Lung (tissue), 16 donors: Measurements from ENCODE around the gene FUS. TPM values are rescaled to one million over a fixed set of nuclear protein-coding genes. Genes with fewer than 3 reads are reported as not detected.

ENCODE experiments used
- ATAC-seq: fragments of 200-7000 bp; cut with Tn5 transposase; one replicate; pipeline ENCODE4 v1.9.1; 2020; ENCODE audit warnings: moderate number of reproducible peaks; ENCODE audit not compliant: insufficient read depth, low FRiP score
- DNase-seq, 3 donors: peaks; one replicate each; pipeline ENCODE4 v3.0.0-alpha.2; 2013 to 2017
- H3K27ac ChIP-seq, 2 donors: one replicate each; pipeline ENCODE4 v1.5.1; 2013; ENCODE audit warnings: mild to moderate bottlenecking in 2 of 2, moderate library complexity in 2 of 2, control low read depth in 1 of 2, inconsistent platforms in 1 of 2, low read depth in 1 of 2, low read length in 1 of 2
- H3K27me3 ChIP-seq, 3 donors: one replicate each; pipeline ENCODE4 v1.5.1; 2013; ENCODE audit warnings: low read length in 2 of 3; ENCODE audit not compliant: control insufficient read depth in 3 of 3, insufficient read depth in 3 of 3
- H3K36me3 ChIP-seq, 4 donors: one replicate each; pipeline ENCODE4 v1.5.1; 2013; ENCODE audit warnings: low read length in 4 of 4, mild to moderate bottlenecking in 1 of 4, moderate library complexity in 1 of 4; ENCODE audit not compliant: control insufficient read depth in 4 of 4, insufficient read depth in 4 of 4
- H3K4me1 ChIP-seq, 5 donors: one replicate each; pipeline ENCODE4 v1.5.1; 2013; ENCODE audit warnings: low read length in 5 of 5, mild to moderate bottlenecking in 2 of 5, moderate library complexity in 1 of 5; ENCODE audit not compliant: control insufficient read depth in 5 of 5, insufficient read depth in 5 of 5
- H3K4me3 ChIP-seq: one replicate; pipeline ENCODE4 v1.5.1; 2013; ENCODE audit warnings: mild to moderate bottlenecking, control low read depth, moderate library complexity
- H3K9ac ChIP-seq, 2 donors: one replicate each; pipeline ENCODE4 v1.5.1; 2013; ENCODE audit warnings: low read length in 2 of 2, control low read depth in 1 of 2; ENCODE audit not compliant: insufficient read depth in 1 of 2
- H3K9me3 ChIP-seq, 4 donors: one replicate each; pipeline ENCODE4 v1.5.1; 2013; ENCODE audit warnings: low read length in 3 of 4, mild to moderate bottlenecking in 1 of 4, moderate library complexity in 1 of 4; ENCODE audit not compliant: control insufficient read depth in 4 of 4, insufficient read depth in 3 of 4
- CTCF ChIP-seq: IDR thresholded peaks from 2 replicates; pipeline ENCODE4 v1.5.1; 2012; ENCODE audit warnings: mild to moderate bottlenecking; ENCODE audit errors: control extremely low read depth, extremely low read depth
- WGBS, 2 donors: extraction: QIAGEN DNeasy Blood & Tissue Kit; methylation state at CpG; one replicate each; pipeline ENCODE4 v1.1.7; 2013; 5-methylcytosine and 5-hydroxymethylcytosine counted together
- long read RNA-seq, 5 donors: transcript quantifications; one replicate each; lab custom pipeline, GENCODE V29; 2026
- polyA plus RNA-seq, 2 donors: library from polyadenylated mRNA; stranded (reverse); fragments of 200-250 nt; gene quantifications; one replicate each; pipeline ENCODE4 v1.2.1, GENCODE V29; 2013
- total RNA-seq, 2 donors: library from RNA; depleted of rRNA in 1 of 2; stranded (reverse); fragments of >200 nt in 1 of 2; gene quantifications; one replicate each; pipeline ENCODE4 v1.2.1, GENCODE V29; 2014 to 2021
- donor health status: control.
- donor health status: control.
- donor health status: Bipolar disorder and iron deficiency.
- donor health status: healthy.
- donor health status: DM: yes; HTN: yes; CAD: no.

The FUS gene
- total RNA-seq (100 to 1,000 TPM; 110 to 272 TPM), polyA plus RNA-seq (100 to 1,000 TPM; 237 to 248 TPM)
- long read RNA-seq, donor 1, full-length matches to known transcripts: 95 of 250 reads
- long read RNA-seq, donor 1, partial matches to known transcripts: 155 of 250 reads
- long read RNA-seq, donor 1, other reads (novel, unspliced or antisense): 0 of 250 reads
- long read RNA-seq, donor 2, full-length matches to known transcripts: 53 of 131 reads
- long read RNA-seq, donor 2, partial matches to known transcripts: 78 of 131 reads
- long read RNA-seq, donor 2, other reads (novel, unspliced or antisense): 0 of 131 reads
- long read RNA-seq, donor 3, full-length matches to known transcripts: 45 of 112 reads
- long read RNA-seq, donor 3, partial matches to known transcripts: 67 of 112 reads
- long read RNA-seq, donor 3, other reads (novel, unspliced or antisense): 0 of 112 reads
- long read RNA-seq, donor 4, full-length matches to known transcripts: 50 of 152 reads
- long read RNA-seq, donor 4, partial matches to known transcripts: 102 of 152 reads
- long read RNA-seq, donor 4, other reads (novel, unspliced or antisense): 0 of 152 reads
- long read RNA-seq, donor 5, full-length matches to known transcripts: 115 of 347 reads
- long read RNA-seq, donor 5, partial matches to known transcripts: 232 of 347 reads
- long read RNA-seq, donor 5, other reads (novel, unspliced or antisense): 0 of 347 reads

- Histone ChIP-seq H3K4me1 (peaks cover 8 to 34% (median 11%) of the 10 kb centered on the region in 5 donors), H3K27me3 (no peaks in the 10 kb centered on the region), H3K36me3 (peaks cover 12 to 22% (median 18%) of the 10 kb centered on the region in 4 donors), H3K27ac (peak within 1 kb of the TSS; percentile 95 to 97), H3K9ac (peak within 1 kb of the TSS; percentile 96 to 98), H3K4me3 (peak within 1 kb of the TSS; percentile 82), H3K9me3 (no peaks in the 10 kb centered on the region)
- ATAC-seq: peak; percentile 88
- peak; percentile 94 to 97 (median 96) for DNase-seq
- TF ChIP-seq CTCF: no peak
- 0% methylated on average over 69 of the region's 69 CpGs for WGBS, 2 donors
Observed at GRCh38 chr16:31179747-31180459, at the start of gene FUS. Gene FUS, plus strand, starts transcription at chr16:31180139. Its CDS starts 76 bp downstream, at chr16:31180215.

GRCh38 chr16:31130336-31130891 lies 49.5 kb upstream of the FUS start:
- Histone ChIP-seq H3K27me3 (no peaks in the 10 kb centered on the region), H3K4me3 (no peak overlapping the region), H3K36me3 (peaks cover 15 to 35% (median 24%) of the 10 kb centered on the region in 4 donors), H3K9me3 (no peaks in the 10 kb centered on the region), H3K4me1 (peaks cover 0 to 39% (median 7%) of the 10 kb centered on the region in 5 donors), H3K27ac (peak overlapping the region in 1 of 2 donors; percentile 94), H3K9ac (no peak overlapping the region)
- ATAC-seq (no peak), DNase-seq (no peak)
- TF ChIP-seq CTCF: no peak
- 53 to 54% methylated on average over 10 of the region's 10 CpGs for WGBS, 2 donors

DNA sequence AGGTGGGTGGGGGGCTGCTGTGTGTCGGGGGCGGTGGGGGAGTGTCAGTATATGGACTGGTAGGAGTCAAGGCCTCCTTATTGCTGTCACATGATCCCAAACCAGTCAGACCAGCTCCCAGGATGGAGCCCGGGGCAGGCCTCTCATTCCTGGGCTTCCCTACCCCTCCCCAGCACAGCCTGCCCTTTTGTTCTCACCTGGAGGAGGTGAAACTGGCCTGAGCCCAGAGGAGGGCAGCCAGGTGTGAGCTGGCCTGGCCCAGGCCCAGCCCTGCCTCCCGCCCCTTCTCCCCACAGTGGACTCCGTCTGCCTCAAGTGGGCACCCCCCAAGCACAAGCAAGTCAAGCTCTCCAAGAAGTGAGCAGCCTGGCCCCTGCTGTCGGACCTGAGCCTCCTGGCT lies 49.0 kb upstream of the FUS start:
- Histone ChIP-seq H3K9ac (no peak overlapping the region), H3K27ac (peak overlapping the region in 1 of 2 donors; percentile 94), H3K4me3 (no peak overlapping the region), H3K27me3 (no peaks in the 10 kb centered on the region), H3K4me1 (peaks cover 0 to 40% (median 7%) of the 10 kb centered on the region in 5 donors), H3K9me3 (no peaks in the 10 kb centered on the region), H3K36me3 (peaks cover 15 to 35% (median 24%) of the 10 kb centered on the region in 4 donors)
- WGBS, 2 donors: 78 to 90% methylated on average over 6 of the region's 6 CpGs
- DNase-seq: peak; percentile 77 to 88 (median 87)
- ATAC-seq: peak; percentile 40
- no peak for TF ChIP-seq CTCF
